ENCODE data around the gene TMX3.

GRCh38 chr18:68734308-68734707 lies 19.4 kb upstream of the TMX3 start:
- TF ChIP-seq CTCF (IDR thresholded peaks at IDR 0.05), result no peak
- no peak for TF ChIP-seq POLR2A (IDR thresholded peaks at IDR 0.05)

Measured in testis (tissue), 2 donors.